ENCODE measurements around the gene SPIRE1.
"Not testable (repeated sequence)": the region's sequence is repeated elsewhere in the genome, so short reads cannot be mapped to it uniquely, and the experiment has no call there.

Gene SPIRE1

GRCh38 chr18:12567849-12568248, 90.1 kb downstream of the SPIRE1 start:
- Histone ChIP-seq H2AFZ (ENCODE audit: low read depth, low read length) (no peak overlapping the region), H3K9ac (ENCODE audit: low read length) (no peak overlapping the region), H3K27me3 (ENCODE audit: control insufficient read depth in 1 of 2, insufficient read depth in 1 of 2, low read length in 2 of 2) (no peaks in the 10 kb centered on the region), H3K9me3 (ENCODE audit: control insufficient read depth, low read length) (no peaks in the 10 kb centered on the region), H3K4me1 (ENCODE audit: control insufficient read depth, insufficient read depth, low read depth, low read length) (peaks cover 2% of the 10 kb centered on the region), H3K36me3 (ENCODE audit: control insufficient read depth in 1 of 2, insufficient read depth in 2 of 2, low read depth in 1 of 2, low read length in 2 of 2) (no peaks in the 10 kb centered on the region), H2AK5ac (ENCODE audit: low read length, severe bottlenecking) (no peak overlapping the region), H2BK5ac (ENCODE audit: low read depth, low read length, poor library complexity, severe bottlenecking) (no peak overlapping the region), H3K27ac (ENCODE audit: low read length, poor library complexity, severe bottlenecking) (no peak overlapping the region), H3K14ac (ENCODE audit: low read length in 2 of 2) (no peak overlapping the region), H3K79me1 (replicated peaks; ENCODE audit: low read length, poor library complexity, severe bottlenecking) (peaks cover 19% of the 10 kb centered on the region), H3K4ac (ENCODE audit: low read depth in 1 of 2, low read length in 2 of 2) (no peak overlapping the region), H4K91ac (ENCODE audit: low read length) (no peak overlapping the region), H3K4me2 (ENCODE audit: low read length, poor library complexity, severe bottlenecking) (no peak overlapping the region), H2BK120ac (ENCODE audit: low read depth, low read length) (no peak overlapping the region), H4K8ac (ENCODE audit: low read length) (no peak overlapping the region), H3K23ac (ENCODE audit: low read length in 2 of 2) (no peak overlapping the region), H3K4me3 (ENCODE audit: insufficient read depth in 1 of 2, low read depth in 1 of 2, low read length in 2 of 2) (no peak overlapping the region), H2BK12ac (ENCODE audit: low read length in 2 of 2) (no peak overlapping the region), H3K18ac (ENCODE audit: low read depth in 1 of 2, low read length in 2 of 2) (no peak overlapping the region), H2BK15ac (ENCODE audit: low read depth, poor library complexity, severe bottlenecking) (no peak overlapping the region)
- no peak for DNase-seq
- WGBS = 100% methylated on average over 4 of the region's 4 CpGs

- H2BK120ac ChIP-seq (ENCODE audit: low read depth, low read length) = no peak overlapping the region
- WGBS = 100% methylated on average over 1 of the region's 1 CpG
Measured at GRCh38 chr18:12564861-12565260, 93.0 kb downstream of the SPIRE1 start.

GRCh38 chr18:12564378-12564777, 93.5 kb downstream of the SPIRE1 start:
- H3K23ac ChIP-seq (ENCODE audit: low read length in 2 of 2) = no peak overlapping the region
- no peak overlapping the region for H4K8ac ChIP-seq (ENCODE audit: low read length)
- H3K4me2 ChIP-seq (ENCODE audit: low read length, poor library complexity, severe bottlenecking) = no peak overlapping the region
- H3K79me1 ChIP-seq (replicated peaks; ENCODE audit: low read length, poor library complexity, severe bottlenecking) = peaks cover 17% of the 10 kb centered on the region
- no peak overlapping the region for H3K4me3 ChIP-seq (ENCODE audit: insufficient read depth in 1 of 2, low read depth in 1 of 2, low read length in 2 of 2)
- 91% methylated on average over 2 of the region's 2 CpGs for WGBS
- DNase-seq = no peak
- H3K14ac ChIP-seq (ENCODE audit: low read length in 2 of 2) = no peak overlapping the region
- no peak overlapping the region for H2BK12ac ChIP-seq (ENCODE audit: low read length in 2 of 2)
- H3K9ac ChIP-seq (ENCODE audit: low read length) = no peak overlapping the region
- no peak overlapping the region for H2BK120ac ChIP-seq (ENCODE audit: low read depth, low read length)
- H3K18ac ChIP-seq (ENCODE audit: low read depth in 1 of 2, low read length in 2 of 2) = no peak overlapping the region
- H3K27ac ChIP-seq (ENCODE audit: low read length, poor library complexity, severe bottlenecking) = no peak overlapping the region
- H3K4me1 ChIP-seq (ENCODE audit: control insufficient read depth, insufficient read depth, low read depth, low read length) = no peaks in the 10 kb centered on the region
- no peak overlapping the region for H2AFZ ChIP-seq (ENCODE audit: low read depth, low read length)
- no peaks in the 10 kb centered on the region for H3K27me3 ChIP-seq (ENCODE audit: control insufficient read depth in 1 of 2, insufficient read depth in 1 of 2, low read length in 2 of 2)
- H4K91ac ChIP-seq (ENCODE audit: low read length) = no peak overlapping the region
- peak overlapping the region; percentile 66 for H2BK5ac ChIP-seq (ENCODE audit: low read depth, low read length, poor library complexity, severe bottlenecking)
- H2BK15ac ChIP-seq (ENCODE audit: low read depth, poor library complexity, severe bottlenecking) = no peak overlapping the region
- no peak overlapping the region for H2AK5ac ChIP-seq (ENCODE audit: low read length, severe bottlenecking)
- H3K4ac ChIP-seq (ENCODE audit: low read depth in 1 of 2, low read length in 2 of 2) = no peak overlapping the region
- H3K36me3 ChIP-seq (ENCODE audit: control insufficient read depth in 1 of 2, insufficient read depth in 2 of 2, low read depth in 1 of 2, low read length in 2 of 2) = no peaks in the 10 kb centered on the region
- no peaks in the 10 kb centered on the region for H3K9me3 ChIP-seq (ENCODE audit: control insufficient read depth, low read length)

More at GRCh38 chr18:12564861-12565260, 93.0 kb downstream of the SPIRE1 start:
- H3K4me2 ChIP-seq (ENCODE audit: low read length, poor library complexity, severe bottlenecking) = no peak overlapping the region
- no peak overlapping the region for H3K23ac ChIP-seq (ENCODE audit: low read length in 2 of 2)
- no peak overlapping the region for H2BK15ac ChIP-seq (ENCODE audit: low read depth, poor library complexity, severe bottlenecking)
- peaks cover 15% of the 10 kb centered on the region for H3K79me1 ChIP-seq (replicated peaks; ENCODE audit: low read length, poor library complexity, severe bottlenecking)
- no peak overlapping the region for H3K4me3 ChIP-seq (ENCODE audit: insufficient read depth in 1 of 2, low read depth in 1 of 2, low read length in 2 of 2)
- no peak overlapping the region for H3K27ac ChIP-seq (ENCODE audit: low read length, poor library complexity, severe bottlenecking)
- peak overlapping the region; percentile 66 for H2BK5ac ChIP-seq (ENCODE audit: low read depth, low read length, poor library complexity, severe bottlenecking)
- no peak overlapping the region for H4K91ac ChIP-seq (ENCODE audit: low read length)
- peaks cover under 1% of the 10 kb centered on the region for H3K4me1 ChIP-seq (ENCODE audit: control insufficient read depth, insufficient read depth, low read depth, low read length)
- H3K9ac ChIP-seq (ENCODE audit: low read length) = no peak overlapping the region
- no peaks in the 10 kb centered on the region for H3K36me3 ChIP-seq (ENCODE audit: control insufficient read depth in 1 of 2, insufficient read depth in 2 of 2, low read depth in 1 of 2, low read length in 2 of 2)
- no peak for DNase-seq
- no peak overlapping the region for H3K4ac ChIP-seq (ENCODE audit: low read depth in 1 of 2, low read length in 2 of 2)
- no peaks in the 10 kb centered on the region for H3K9me3 ChIP-seq (ENCODE audit: control insufficient read depth, low read length)
- H3K18ac ChIP-seq (ENCODE audit: low read depth in 1 of 2, low read length in 2 of 2) = no peak overlapping the region
- no peaks in the 10 kb centered on the region for H3K27me3 ChIP-seq (ENCODE audit: control insufficient read depth in 1 of 2, insufficient read depth in 1 of 2, low read length in 2 of 2)
- no peak overlapping the region for H3K14ac ChIP-seq (ENCODE audit: low read length in 2 of 2)
- H4K8ac ChIP-seq (ENCODE audit: low read length) = no peak overlapping the region
- H2AK5ac ChIP-seq (ENCODE audit: low read length, severe bottlenecking) = no peak overlapping the region
- no peak overlapping the region for H2AFZ ChIP-seq (ENCODE audit: low read depth, low read length)
- H2BK12ac ChIP-seq (ENCODE audit: low read length in 2 of 2) = no peak overlapping the region

- H4K91ac ChIP-seq (ENCODE audit: low read length); H2AFZ ChIP-seq (ENCODE audit: low read depth, low read length); H3K4ac ChIP-seq (ENCODE audit: low read depth in 1 of 2, low read length in 2 of 2); H3K27ac ChIP-seq (ENCODE audit: low read length, poor library complexity, severe bottlenecking); H3K4me3 ChIP-seq (ENCODE audit: insufficient read depth in 1 of 2, low read depth in 1 of 2, low read length in 2 of 2); H3K4me2 ChIP-seq (ENCODE audit: low read length, poor library complexity, severe bottlenecking); H4K8ac ChIP-seq (ENCODE audit: low read length); H2BK120ac ChIP-seq (ENCODE audit: low read depth, low read length); H2BK12ac ChIP-seq (ENCODE audit: low read length in 2 of 2); H2BK15ac ChIP-seq (ENCODE audit: low read depth, poor library complexity, severe bottlenecking); H3K18ac ChIP-seq (ENCODE audit: low read depth in 1 of 2, low read length in 2 of 2); H3K23ac ChIP-seq (ENCODE audit: low read length in 2 of 2); H3K9me3 ChIP-seq (ENCODE audit: control insufficient read depth, low read length); H2BK5ac ChIP-seq (ENCODE audit: low read depth, low read length, poor library complexity, severe bottlenecking); H3K14ac ChIP-seq (ENCODE audit: low read length in 2 of 2); H2AK5ac ChIP-seq (ENCODE audit: low read length, severe bottlenecking); H3K9ac ChIP-seq (ENCODE audit: low read length); H3K4me1 ChIP-seq (ENCODE audit: control insufficient read depth, insufficient read depth, low read depth, low read length); DNase-seq; H3K27me3 ChIP-seq (ENCODE audit: control insufficient read depth in 1 of 2, insufficient read depth in 1 of 2, low read length in 2 of 2): not testable (repeated sequence)
- Histone ChIP-seq H3K36me3 (ENCODE audit: control insufficient read depth in 1 of 2, insufficient read depth in 2 of 2, low read depth in 1 of 2, low read length in 2 of 2) (peaks cover 6 to 10% of the 10 kb centered on the region in 2 experiments), H3K79me1 (replicated peaks; ENCODE audit: low read length, poor library complexity, severe bottlenecking) (peaks cover 21% of the 10 kb centered on the region)
- WGBS = 75% methylated on average over 4 of the region's 6 CpGs
Measured at GRCh38 chr18:12560600-12560999, 97.3 kb downstream of the SPIRE1 start.
